Esophagus (tissue), 2 donors: ENCODE measurements around the gene C10orf90. TPM values are rescaled to one million over a fixed set of nuclear protein-coding genes. Genes with fewer than 3 reads are reported as not detected.

Source experiments
- H3K27ac ChIP-seq, 2 donors: one replicate each; pipeline ENCODE4 v1.5.1; 2013; ENCODE audit warnings: low read depth in 2 of 2, mild to moderate bottlenecking in 2 of 2, inconsistent platforms in 1 of 2, low read length in 1 of 2, moderate library complexity in 1 of 2
- H3K27me3 ChIP-seq, 2 donors: one replicate each; pipeline ENCODE4 v1.6.1; 2013; ENCODE audit warnings: low read length in 2 of 2, control low read depth in 1 of 2, mild to moderate bottlenecking in 1 of 2; ENCODE audit not compliant: insufficient read depth in 2 of 2, control insufficient read depth in 1 of 2
- H3K36me3 ChIP-seq, 2 donors: one replicate each; pipeline ENCODE4 v1.6.1; 2013; ENCODE audit warnings: low read length in 1 of 2; ENCODE audit not compliant: control insufficient read depth in 2 of 2, insufficient read depth in 2 of 2
- H3K4me1 ChIP-seq, 2 donors: one replicate each; pipeline ENCODE4 v1.6.1; 2013; ENCODE audit warnings: low read length in 1 of 2; ENCODE audit not compliant: control insufficient read depth in 2 of 2, insufficient read depth in 2 of 2
- H3K4me3 ChIP-seq, 2 donors: one replicate each; pipeline ENCODE4 v1.5.1; 2013; ENCODE audit warnings: low read length in 2 of 2, mild to moderate bottlenecking in 2 of 2, low read depth in 1 of 2, moderate library complexity in 1 of 2
- H3K9me3 ChIP-seq, 2 donors: one replicate each; pipeline ENCODE4 v1.6.1; 2013; ENCODE audit warnings: mild to moderate bottlenecking in 2 of 2, low read depth in 1 of 2, low read length in 1 of 2, moderate library complexity in 1 of 2; ENCODE audit not compliant: control insufficient read depth in 2 of 2, insufficient read depth in 1 of 2
- WGBS, 2 donors: extraction: QIAGEN DNeasy Blood & Tissue Kit; methylation state at CpG; one replicate each; pipeline ENCODE4 v1.1.7; 2013; 5-methylcytosine and 5-hydroxymethylcytosine counted together
- polyA plus RNA-seq, 2 donors: library from polyadenylated mRNA; stranded (reverse); fragments of 200-250 nt; gene quantifications; one replicate each; pipeline ENCODE4 v1.2.3, GENCODE V29; 2013
- donor health status: healthy with polysubstance abuse.
- donor health status: Bipolar disorder and iron deficiency.

Gene C10orf90
- polyA plus RNA-seq, 2 donors: 0.05 TPM; not detected in 1

DNA sequence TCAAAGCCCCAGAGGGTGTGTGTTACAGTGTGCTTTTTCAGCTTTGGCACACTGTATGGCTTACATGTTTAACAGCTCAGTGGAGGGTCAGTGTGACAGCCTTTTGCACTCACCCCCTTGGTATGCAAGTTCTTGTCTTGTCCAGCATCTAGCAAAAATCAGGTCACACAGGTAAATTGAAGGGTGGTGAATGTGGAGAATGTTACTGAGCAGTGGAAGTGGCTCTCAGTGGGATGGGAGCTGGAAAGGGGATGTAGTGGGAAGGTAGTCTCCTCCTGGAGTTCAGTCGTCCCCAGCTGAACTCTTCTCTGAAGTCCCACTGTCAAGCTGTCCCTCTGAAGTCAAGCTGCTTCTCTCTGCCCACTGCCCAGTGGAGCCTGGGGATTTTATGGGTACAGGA lies 21.0 kb upstream of the C10orf90 start:
- H3K4me1 ChIP-seq: no peaks in the 10 kb centered on the region
- H3K4me3 ChIP-seq: no peak overlapping the region
- no peaks in the 10 kb centered on the region for H3K27me3 ChIP-seq
- WGBS, 2 donors: 50 to 68% methylated on average over 1 of the region's 1 CpG
- no peaks in the 10 kb centered on the region for H3K36me3 ChIP-seq
- no peak overlapping the region for H3K27ac ChIP-seq
- peaks cover 0 to 2% of the 10 kb centered on the region in 2 donors for H3K9me3 ChIP-seq

GRCh38 chr10:126690534-126690933 lies 20.0 kb upstream of the C10orf90 start:
- Histone ChIP-seq H3K36me3 (no peaks in the 10 kb centered on the region), H3K4me3 (no peak overlapping the region), H3K27ac (no peak overlapping the region), H3K27me3 (no peaks in the 10 kb centered on the region), H3K9me3 (peaks cover 0 to 2% of the 10 kb centered on the region in 2 donors), H3K4me1 (no peaks in the 10 kb centered on the region)
- WGBS, 2 donors: 57 to 59% methylated on average over 2 of the region's 2 CpGs

- Histone ChIP-seq H3K4me1 (no peaks in the 10 kb centered on the region), H3K27me3 (no peaks in the 10 kb centered on the region), H3K9me3 (peaks cover 0 to 2% of the 10 kb centered on the region in 2 donors), H3K36me3 (no peaks in the 10 kb centered on the region), H3K27ac (no peak overlapping the region), H3K4me3 (no peak overlapping the region)
- 88 to 89% methylated on average over 4 of the region's 4 CpGs for WGBS, 2 donors
These were observed 19.0 kb upstream of the C10orf90 start for GRCh38 chr10:126689461-126689994.

GRCh38 chr10:126687121-126687606 lies 16.7 kb upstream of the C10orf90 start:
- no peaks in the 10 kb centered on the region for H3K27me3 ChIP-seq
- H3K27ac ChIP-seq: no peak overlapping the region
- H3K9me3 ChIP-seq: peaks cover 0 to 2% of the 10 kb centered on the region in 2 donors
- 73 to 74% methylated on average over 10 of the region's 10 CpGs for WGBS, 2 donors
- H3K4me1 ChIP-seq: no peaks in the 10 kb centered on the region
- no peak overlapping the region for H3K4me3 ChIP-seq
- no peaks in the 10 kb centered on the region for H3K36me3 ChIP-seq

GRCh38 chr10:126686719-126687118 lies 16.2 kb upstream of the C10orf90 start:
- 85 to 87% methylated on average over 7 of the region's 7 CpGs for WGBS, 2 donors
- no peak overlapping the region for H3K27ac ChIP-seq
- no peaks in the 10 kb centered on the region for H3K36me3 ChIP-seq

DNA sequence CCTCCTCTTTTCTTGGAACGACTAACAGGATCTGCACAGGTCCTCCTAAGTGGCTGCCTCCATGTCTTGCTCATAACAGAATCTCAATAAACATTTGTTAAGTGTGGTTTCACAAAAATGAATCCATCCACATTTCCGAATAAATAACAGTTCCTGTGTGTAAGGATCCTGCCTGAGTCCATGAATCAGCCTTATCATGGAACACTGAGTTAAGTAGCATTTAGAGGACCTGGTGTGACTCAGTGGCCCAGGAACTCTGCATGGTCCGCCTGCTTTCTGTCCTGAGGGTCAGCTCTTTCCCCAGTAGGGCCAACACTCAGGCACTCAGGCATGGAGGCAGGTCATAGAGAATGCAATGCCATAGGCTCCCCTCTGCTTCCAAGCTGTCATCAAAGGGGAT lies 15.8 kb upstream of the C10orf90 start:
- Histone ChIP-seq H3K27me3 (no peaks in the 10 kb centered on the region), H3K36me3 (no peaks in the 10 kb centered on the region), H3K9me3 (peaks cover 0 to 2% of the 10 kb centered on the region in 2 donors), H3K4me3 (no peak overlapping the region), H3K4me1 (no peaks in the 10 kb centered on the region), H3K27ac (no peak overlapping the region)
- 67 to 68% methylated on average over 3 of the region's 3 CpGs for WGBS, 2 donors

More at GRCh38 chr10:126686719-126687118, 16.2 kb upstream of the C10orf90 start:
- peaks cover 0 to 2% of the 10 kb centered on the region in 2 donors for H3K9me3 ChIP-seq
- H3K27me3 ChIP-seq: no peaks in the 10 kb centered on the region
- H3K4me3 ChIP-seq: no peak overlapping the region
- H3K4me1 ChIP-seq: no peaks in the 10 kb centered on the region

- Histone ChIP-seq H3K4me3 (no peak overlapping the region), H3K4me1 (no peaks in the 10 kb centered on the region), H3K27ac (no peak overlapping the region), H3K36me3 (no peaks in the 10 kb centered on the region), H3K9me3 (no peaks in the 10 kb centered on the region), H3K27me3 (no peaks in the 10 kb centered on the region)
- 94 to 95% methylated on average over 4 of the region's 4 CpGs for WGBS, 2 donors
These were observed 15.3 kb upstream of the C10orf90 start for GRCh38 chr10:126685756-126686155.

GRCh38 chr10:126684171-126684745 lies 13.8 kb upstream of the C10orf90 start:
- no peak overlapping the region for H3K4me3 ChIP-seq
- H3K9me3 ChIP-seq: no peaks in the 10 kb centered on the region
- H3K27ac ChIP-seq: no peak overlapping the region
- 77 to 85% methylated on average over 3 of the region's 3 CpGs for WGBS, 2 donors
- no peaks in the 10 kb centered on the region for H3K36me3 ChIP-seq
- no peaks in the 10 kb centered on the region for H3K4me1 ChIP-seq
- H3K27me3 ChIP-seq: no peaks in the 10 kb centered on the region

DNA sequence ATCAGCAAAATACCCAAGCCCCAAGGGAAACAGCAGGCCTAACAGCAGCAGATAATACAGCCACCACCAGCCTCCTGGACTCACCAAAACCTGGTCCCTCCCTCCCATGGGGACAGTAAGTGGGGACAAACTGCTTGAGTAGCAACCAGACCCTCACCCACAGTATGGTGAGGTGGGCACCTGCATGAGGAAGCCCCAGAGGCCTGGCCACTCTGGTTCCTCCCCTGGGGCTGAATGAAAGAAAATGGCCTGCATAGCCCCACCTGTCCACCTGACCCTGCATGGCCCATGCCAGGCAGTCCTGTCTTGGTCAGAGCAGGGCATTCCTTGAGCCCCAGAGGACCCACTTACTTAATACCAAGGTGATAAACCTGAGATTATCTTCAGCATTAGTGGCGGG lies 13.0 kb upstream of the C10orf90 start:
- no peak overlapping the region for H3K4me3 ChIP-seq
- 84 to 95% methylated on average over 1 of the region's 1 CpG for WGBS, 2 donors
- H3K36me3 ChIP-seq: no peaks in the 10 kb centered on the region
- H3K9me3 ChIP-seq: no peaks in the 10 kb centered on the region
- H3K27ac ChIP-seq: no peak overlapping the region
- H3K27me3 ChIP-seq: no peaks in the 10 kb centered on the region
- no peaks in the 10 kb centered on the region for H3K4me1 ChIP-seq
